ENCODE results near the gene KCNK3.

- no peak for TF ChIP-seq GATA2 (IDR thresholded peaks at IDR 0.05; ENCODE audit: low read depth, low read length)
- no peak for TF ChIP-seq GATA3 (IDR thresholded peaks at IDR 0.05; ENCODE audit: low read depth, low read length)
These were observed 62.0 kb downstream of the KCNK3 start for GRCh38 chr2:26754539-26754938.

Measured in SH-SY5Y (cell line).